ENCODE measurements around the gene HSD17B7.

The HSD17B7 gene

DNA sequence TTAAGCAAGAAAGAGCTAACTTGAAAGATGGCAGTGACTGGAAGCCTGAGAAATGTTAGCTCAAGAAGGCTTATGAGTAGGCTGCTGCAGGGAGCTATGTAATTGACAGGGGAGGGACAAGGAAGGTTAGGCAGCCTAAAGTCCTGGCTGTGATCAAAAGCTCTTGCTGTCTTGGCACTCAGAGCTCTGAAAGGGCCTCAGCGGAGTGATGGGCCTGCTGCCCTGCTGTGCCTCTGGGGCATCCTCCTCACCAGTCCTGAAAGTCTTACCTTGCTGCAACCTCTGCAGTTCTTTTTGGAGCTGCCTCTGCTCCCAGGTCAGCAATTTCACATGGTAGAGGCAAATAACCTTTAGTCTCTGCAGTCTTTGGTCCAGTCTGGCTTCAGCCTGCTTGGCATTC lies 68.7 kb downstream of the HSD17B7 start:
- DNase-seq: no peak

DNA sequence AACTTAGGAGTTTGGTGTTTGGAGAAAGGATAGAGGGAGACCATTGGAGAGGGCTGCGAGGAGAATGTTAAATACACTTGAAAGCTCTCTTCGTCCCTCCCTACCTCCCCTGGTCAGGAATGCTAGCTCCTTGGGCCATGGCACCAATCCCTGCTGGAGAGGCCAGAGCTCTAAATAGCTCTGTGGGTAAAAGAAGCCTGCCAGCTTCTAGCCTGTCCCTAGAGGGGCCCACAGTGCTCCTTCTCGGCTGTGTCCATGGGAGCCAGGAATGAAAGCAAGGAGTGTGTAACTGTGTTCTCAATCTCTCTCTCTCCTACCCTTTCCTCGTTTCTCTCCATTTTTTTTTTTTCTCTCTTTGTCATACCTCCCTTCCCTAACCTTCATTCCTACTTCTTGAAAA lies 70.6 kb downstream of the HSD17B7 start, which contains the start of gene CCDC190:
Gene CCDC190, minus strand, starts transcription at position 75 of the 400 bp plus-strand sequence. CDS start 1,529 bp downstream, outside the sequence.
- peak; percentile 63 for DNase-seq

DNA sequence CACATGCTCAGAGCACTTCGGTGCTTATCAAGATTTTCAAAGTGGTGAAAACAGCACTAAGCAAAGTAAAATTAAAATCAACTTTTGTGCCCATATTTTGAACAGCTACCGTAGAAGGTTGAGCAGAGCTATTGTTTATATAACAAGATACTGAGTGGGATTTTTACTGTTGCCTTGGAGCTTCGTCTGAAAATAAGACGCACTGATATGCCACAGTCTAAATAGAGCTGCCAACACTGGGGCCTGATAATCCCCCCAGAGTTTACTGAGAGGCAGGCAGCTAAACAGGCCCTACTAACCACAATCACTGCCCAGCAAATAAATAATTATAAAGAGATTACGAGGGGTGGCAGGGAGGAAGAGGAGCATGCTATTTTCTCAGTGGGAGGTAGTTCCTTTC lies 71.1 kb downstream of the HSD17B7 start:
- DNase-seq: no peak

Data from fibroblast of skin of scalp (primary cell).